ENCODE data around the gene SIRT7. TPM values are rescaled to one million over a fixed set of nuclear protein-coding genes. Genes with fewer than 3 reads are reported as not detected.

Gene SIRT7
- total RNA-seq, 1 experiment from 2014 or later, result 24.2 TPM

- ChIA-PET POLR2A (no interaction called here), CTCF (no interaction called here)
- H3K27ac Mint-ChIP-seq, result no peak overlapping the region
- no peaks in the 10 kb centered on the region for H3K36me3 Mint-ChIP-seq
- TF ChIP-seq HMGXB4 (CRISPR knock-in tag; IDR thresholded peaks at IDR 0.05), result no peak
- TF ChIP-seq ZBTB21 (CRISPR knock-in tag; IDR thresholded peaks at IDR 0.05; ENCODE audit: borderline replicate concordance), result no peak
- no peak for TF ChIP-seq FOXK1 (CRISPR knock-in tag; IDR thresholded peaks at IDR 0.05)
- TF ChIP-seq NFE2L1 (CRISPR knock-in tag; IDR thresholded peaks at IDR 0.05), result no peak
- TF ChIP-seq KAT7 (CRISPR knock-in tag; IDR thresholded peaks at IDR 0.05; ENCODE audit: borderline replicate concordance), result no peak
- no peak for TF ChIP-seq SMAD3 (CRISPR knock-in tag; IDR thresholded peaks at IDR 0.05; ENCODE audit: borderline replicate concordance)
- no peak for TF ChIP-seq ATF1 (CRISPR knock-in tag; IDR thresholded peaks at IDR 0.05)
- no peak for TF ChIP-seq JUN (CRISPR knock-in tag; IDR thresholded peaks at IDR 0.05)
- TF ChIP-seq ZNF232 (CRISPR knock-in tag; IDR thresholded peaks at IDR 0.05), result no peak
- no peak for TF ChIP-seq NR3C1 (CRISPR knock-in tag; conservative IDR thresholded peaks at IDR 0.05; ENCODE audit: low read depth)
- no peak for TF ChIP-seq ATF2 (CRISPR knock-in tag; IDR thresholded peaks at IDR 0.05; ENCODE audit: borderline replicate concordance, low read depth)
- no peak for TF ChIP-seq MLX (CRISPR knock-in tag; IDR thresholded peaks at IDR 0.05)
- no peak for TF ChIP-seq FOXP4 (CRISPR knock-in tag; IDR thresholded peaks at IDR 0.05)
- TF ChIP-seq USF2 (CRISPR knock-in tag; IDR thresholded peaks at IDR 0.05), result no peak
- H3K9me3 Mint-ChIP-seq, result no peaks in the 10 kb centered on the region
- no peak for ATAC-seq
- H3K4me1 Mint-ChIP-seq, result peaks cover 3% of the 10 kb centered on the region; the same call in 1 of the 2 replicates
- peaks cover under 1% of the 10 kb centered on the region for H3K27me3 Mint-ChIP-seq (ENCODE audit: low read depth)
- H3K4me3 Mint-ChIP-seq, result no peak overlapping the region
- DNase-seq (ENCODE audit: low spot score), result peak; percentile 60
Observed at GRCh38 chr17:81906476-81907218, 11.3 kb downstream of the SIRT7 start.

- H3K4me1 Mint-ChIP-seq, result peaks cover 3% of the 10 kb centered on the region; the same call in 1 of the 2 replicates
- ChIA-PET POLR2A (no interaction called here), CTCF (no interaction called here)
- ATAC-seq (no peak), DNase-seq (ENCODE audit: low spot score) (no peak)
- peaks cover 7% of the 10 kb centered on the region for H3K27me3 Mint-ChIP-seq (ENCODE audit: low read depth)
- no peak overlapping the region for H3K4me3 Mint-ChIP-seq
- H3K36me3 Mint-ChIP-seq, result no peaks in the 10 kb centered on the region
- H3K9me3 Mint-ChIP-seq, result no peaks in the 10 kb centered on the region
- no peak overlapping the region for H3K27ac Mint-ChIP-seq
- TF ChIP-seq FOXK1 (CRISPR knock-in tag; IDR thresholded peaks at IDR 0.05) (no peak), ZNF396 (CRISPR knock-in tag; IDR thresholded peaks at IDR 0.05; ENCODE audit: borderline replicate concordance) (no peak), GTF2I (CRISPR knock-in tag; conservative IDR thresholded peaks at IDR 0.05) (no peak), NFATC4 (CRISPR knock-in tag; IDR thresholded peaks at IDR 0.05) (no peak), FOXP4 (CRISPR knock-in tag; IDR thresholded peaks at IDR 0.05) (no peak), GRHL2 (CRISPR knock-in tag; IDR thresholded peaks at IDR 0.05; ENCODE audit: insufficient replicate concordance, severe bottlenecking) (no peak), MLX (CRISPR knock-in tag; IDR thresholded peaks at IDR 0.05) (no peak), GABPB1 (CRISPR knock-in tag; IDR thresholded peaks at IDR 0.05) (no peak), NR3C1 (CRISPR knock-in tag; conservative IDR thresholded peaks at IDR 0.05; ENCODE audit: low read depth) (no peak), ETV6 (CRISPR knock-in tag; IDR thresholded peaks at IDR 0.05) (no peak), ZNF512 (CRISPR knock-in tag; IDR thresholded peaks at IDR 0.05; ENCODE audit: borderline replicate concordance) (no peak)
Observed at GRCh38 chr17:81905993-81906392, 12.0 kb downstream of the SIRT7 start.
